Daoy (cell line): Measurements from ENCODE around the gene MOBP. TPM values are rescaled to one million over a fixed set of nuclear protein-coding genes. Genes with fewer than 3 reads are reported as not detected.

Experiments
- DNase-seq: peaks from one replicate; pipeline ENCODE4 v3.0.0-alpha.2; 2015; ENCODE audit warnings: low read depth
- total RNA-seq: library from RNA; depleted of rRNA; stranded (reverse); fragments of >200 nt; shearing (Covaris generic); gene quantifications from 2 replicates; pipeline ENCODE4 v1.2.3, GENCODE V29; 2014; rRNA removed

Gene MOBP
- total RNA-seq, 1 experiment from 2014 or later, result not detected

DNA sequence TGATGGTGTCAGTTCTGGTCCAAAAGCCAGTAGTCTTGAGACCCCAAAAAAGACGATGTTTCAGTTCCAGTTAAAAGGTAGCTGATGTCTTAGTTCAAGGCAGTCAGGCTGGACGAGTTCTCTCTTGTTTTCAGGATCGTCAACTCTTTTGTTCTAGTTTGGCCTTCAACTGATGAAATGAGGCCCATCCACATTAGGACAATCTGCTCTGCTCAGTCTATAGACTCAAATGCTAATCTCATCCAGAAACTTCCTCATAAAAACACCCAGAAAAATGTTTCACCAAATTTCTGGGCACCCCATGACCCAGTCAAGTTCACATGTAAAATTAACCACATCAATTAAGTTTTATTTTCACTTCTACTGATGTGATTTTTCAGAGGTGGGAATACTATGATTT, 74.0 kb downstream of the MOBP start:
- DNase-seq, result no peak

DNA sequence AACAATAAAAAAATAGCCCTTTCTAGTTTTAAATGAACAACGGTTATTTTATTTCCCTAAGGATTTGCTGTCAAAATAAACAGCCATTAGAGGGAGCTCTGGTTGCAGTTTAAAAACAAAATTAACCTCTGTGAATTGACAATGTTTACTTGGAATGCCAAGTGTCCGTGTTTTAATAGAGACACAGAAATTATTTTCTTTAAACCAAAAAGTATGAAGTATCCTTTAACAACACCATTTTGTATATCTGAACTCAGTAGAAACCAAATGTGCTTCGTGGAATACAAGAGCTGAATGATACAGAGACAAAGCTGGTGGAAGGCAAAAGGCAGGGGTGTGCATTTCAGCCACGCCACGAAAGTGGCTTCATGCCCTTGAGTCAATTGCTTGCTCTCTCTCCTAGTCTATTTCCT, 74.4 kb downstream of the MOBP start:
- DNase-seq, result no peak

DNA sequence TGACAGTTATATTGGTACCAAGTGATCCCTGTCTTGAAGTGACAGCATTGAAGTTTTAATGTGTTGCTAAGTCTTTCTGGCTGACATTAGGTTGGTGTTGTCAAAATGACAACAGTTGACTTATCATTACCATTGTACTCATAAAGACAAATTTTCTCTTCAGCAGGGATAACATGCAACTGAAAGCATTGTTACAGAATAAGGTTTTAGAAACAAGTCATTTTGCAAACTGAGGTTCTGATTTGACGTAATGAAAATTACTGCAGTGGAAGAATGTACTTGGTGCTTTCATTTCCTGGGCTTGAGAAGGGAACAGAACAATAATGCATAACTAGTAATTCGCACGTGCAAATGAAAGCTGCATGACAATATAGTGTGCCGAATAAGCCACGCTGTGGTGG, 75.1 kb downstream of the MOBP start:
- DNase-seq, result no peak

DNA sequence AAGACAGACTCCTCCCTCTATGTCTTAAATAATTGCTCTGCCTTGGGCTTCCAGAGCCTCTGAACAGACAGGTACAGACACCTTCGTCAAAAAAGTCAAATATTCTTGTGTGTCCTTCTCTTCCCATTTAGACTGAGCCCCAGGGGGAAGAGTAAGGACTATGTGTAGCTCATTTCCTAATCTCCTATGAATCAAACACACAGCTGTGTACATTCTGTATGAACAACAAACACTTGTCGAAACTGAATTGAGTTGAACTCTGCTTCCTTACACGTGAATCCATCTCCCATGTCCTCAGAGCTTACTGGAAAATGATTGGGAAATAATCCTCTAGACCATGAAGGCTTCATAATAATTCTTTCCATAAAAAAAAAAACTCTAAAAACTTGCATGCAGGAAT, 80.8 kb downstream of the MOBP start:
- DNase-seq, result no peak

DNA sequence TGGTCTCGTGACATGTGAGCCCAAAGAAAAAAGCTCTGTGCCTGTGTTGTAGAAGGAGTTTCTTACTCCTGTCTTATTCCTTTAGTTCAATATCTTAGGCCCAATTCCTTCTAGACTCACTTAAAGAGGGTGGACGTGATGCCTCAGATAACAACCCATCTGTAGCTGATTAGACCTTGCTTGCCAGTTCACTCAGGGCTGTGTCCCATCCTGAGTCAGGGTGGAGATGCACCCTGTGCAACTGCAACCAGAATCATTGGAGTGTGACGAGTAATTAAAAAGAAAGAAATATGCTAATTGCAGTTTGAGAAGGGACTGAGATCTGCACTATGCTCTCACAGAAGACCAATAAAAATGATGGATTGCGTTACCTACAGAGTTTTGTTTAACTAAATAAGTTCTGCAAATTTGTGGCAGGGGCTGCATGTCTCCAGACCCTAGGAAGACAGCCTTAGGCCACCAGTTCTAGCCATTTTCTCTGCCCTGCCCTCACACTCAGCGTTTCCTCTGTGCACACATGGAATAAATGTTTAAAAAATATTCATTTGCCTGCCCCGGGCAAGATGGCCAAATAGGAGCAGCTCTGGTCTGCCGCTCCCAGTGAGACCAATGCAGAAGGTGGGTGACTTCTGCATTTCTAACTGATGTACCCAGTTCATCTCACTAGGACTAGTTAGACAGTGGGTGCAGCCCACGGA, 83.0 kb downstream of the MOBP start:
- DNase-seq, result no peak

Other genes with a start within 250 kb of the MOBP start
- not detected in 2 replicates for gene CX3CR1, start 187.6 kb upstream of the MOBP start, total RNA-seq
- not detected in 2 replicates for gene CCR8, start 138.0 kb upstream of the MOBP start, total RNA-seq
- gene SLC25A38, start 84.3 kb upstream of the MOBP start, total RNA-seq, result 20.1 and 28.3 TPM in 2 replicates
- gene RPSA, start 61.0 kb upstream of the MOBP start, total RNA-seq, result 1,348 and 1,404 TPM in 2 replicates